ENCODE measurements around the gene ZHX3.

DNA sequence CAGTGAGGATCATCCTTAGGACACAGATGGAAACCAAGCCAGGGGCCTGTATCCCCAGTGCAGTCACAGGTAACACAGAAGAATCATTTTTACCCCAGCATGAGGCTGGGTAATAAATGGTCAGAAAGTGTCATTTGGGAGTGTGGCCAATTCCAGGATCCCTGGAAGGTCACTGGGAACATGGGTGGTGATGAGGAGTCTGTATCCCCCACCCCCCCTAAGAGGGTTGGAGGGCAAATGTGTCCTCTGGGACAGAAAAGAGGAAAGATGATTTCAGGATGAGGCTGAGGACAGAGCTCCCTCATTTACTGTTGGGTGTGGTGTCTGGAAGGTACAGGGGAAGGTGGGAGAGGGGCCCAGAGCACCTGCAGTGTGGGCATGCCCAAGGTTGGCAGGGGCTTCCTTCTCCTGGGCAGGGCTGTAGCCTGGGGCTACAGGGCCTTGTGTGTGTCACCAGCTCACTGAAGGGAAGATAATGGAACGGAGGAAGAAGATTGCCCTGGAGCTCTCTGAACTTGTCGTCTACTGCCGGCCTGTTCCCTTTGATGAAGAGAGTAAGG, 145.7 kb downstream of the ZHX3 start:
- TF ChIP-seq, protein P1, sequence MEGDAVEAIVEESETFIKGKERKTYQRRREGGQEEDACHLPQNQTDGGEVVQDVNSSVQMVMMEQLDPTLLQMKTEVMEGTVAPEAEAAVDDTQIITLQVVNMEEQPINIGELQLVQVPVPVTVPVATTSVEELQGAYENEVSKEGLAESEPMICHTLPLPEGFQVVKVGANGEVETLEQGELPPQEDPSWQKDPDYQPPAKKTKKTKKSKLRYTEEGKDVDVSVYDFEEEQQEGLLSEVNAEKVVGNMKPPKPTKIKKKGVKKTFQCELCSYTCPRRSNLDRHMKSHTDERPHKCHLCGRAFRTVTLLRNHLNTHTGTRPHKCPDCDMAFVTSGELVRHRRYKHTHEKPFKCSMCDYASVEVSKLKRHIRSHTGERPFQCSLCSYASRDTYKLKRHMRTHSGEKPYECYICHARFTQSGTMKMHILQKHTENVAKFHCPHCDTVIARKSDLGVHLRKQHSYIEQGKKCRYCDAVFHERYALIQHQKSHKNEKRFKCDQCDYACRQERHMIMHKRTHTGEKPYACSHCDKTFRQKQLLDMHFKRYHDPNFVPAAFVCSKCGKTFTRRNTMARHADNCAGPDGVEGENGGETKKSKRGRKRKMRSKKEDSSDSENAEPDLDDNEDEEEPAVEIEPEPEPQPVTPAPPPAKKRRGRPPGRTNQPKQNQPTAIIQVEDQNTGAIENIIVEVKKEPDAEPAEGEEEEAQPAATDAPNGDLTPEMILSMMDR (IDR thresholded peaks at IDR 0.05): no peak
- TF ChIP-seq POLR2A (IDR thresholded peaks at IDR 0.05): no peak
